IPS-NIHi11 (cell line): Measurements from ENCODE around the gene KASH5.
A peak's percentile ranks its signal among the peaks of the same experiment; 100 is the strongest.

Experiments
- DNase-seq: peaks from one replicate; pipeline ENCODE4 v3.0.0; 2012; ENCODE audit warnings: mixed read lengths, low spot score

Gene KASH5

DNA sequence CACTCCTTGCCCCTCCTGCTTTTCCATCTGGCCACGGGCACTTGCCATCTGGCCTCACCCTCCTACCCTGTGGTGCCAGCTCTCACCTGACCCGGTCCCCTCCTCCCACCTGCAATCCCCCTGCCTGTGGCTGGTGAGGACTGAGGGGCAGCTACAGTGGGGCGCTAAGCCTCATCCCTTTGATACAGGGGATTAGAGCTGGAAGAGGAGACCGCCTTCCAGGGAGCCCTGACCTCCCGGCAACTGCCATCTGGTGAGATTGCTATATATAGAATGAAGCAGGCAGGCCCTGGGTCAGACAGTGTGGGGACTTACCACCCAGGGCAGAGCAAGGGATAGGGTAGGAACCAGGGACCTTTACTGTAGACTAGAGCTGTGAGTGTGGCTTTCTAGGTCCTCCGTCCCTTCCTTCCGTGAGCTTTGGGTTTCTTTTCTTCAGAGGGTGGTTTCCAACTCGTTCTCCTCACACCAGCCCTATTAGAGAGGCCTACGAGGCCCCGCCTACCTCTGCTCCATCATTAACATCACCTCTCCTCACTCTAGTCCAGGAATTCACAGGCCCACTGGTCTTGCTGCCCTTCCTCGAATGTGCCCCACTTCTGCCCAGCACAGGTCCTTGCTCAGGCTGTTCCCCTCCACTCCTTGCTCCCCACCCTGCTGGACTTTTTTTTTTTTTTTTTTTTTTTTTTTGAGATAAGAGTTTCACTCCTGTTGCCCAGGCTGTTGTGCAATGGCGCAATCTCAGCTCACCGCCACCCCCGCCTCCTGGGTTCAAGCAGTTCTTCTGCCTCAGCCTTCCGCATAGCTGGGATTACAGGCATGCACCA is 7.7 kb downstream of the KASH5 start:
- peak; percentile 14 for DNase-seq

- peak; percentile 4 for DNase-seq
These were observed 8.9 kb downstream of the KASH5 start for GRCh38 chr19:49396738-49397505.

- peak; percentile 7 for DNase-seq
These were observed 10.1 kb downstream of the KASH5 start for GRCh38 chr19:49398001-49398615.

DNA sequence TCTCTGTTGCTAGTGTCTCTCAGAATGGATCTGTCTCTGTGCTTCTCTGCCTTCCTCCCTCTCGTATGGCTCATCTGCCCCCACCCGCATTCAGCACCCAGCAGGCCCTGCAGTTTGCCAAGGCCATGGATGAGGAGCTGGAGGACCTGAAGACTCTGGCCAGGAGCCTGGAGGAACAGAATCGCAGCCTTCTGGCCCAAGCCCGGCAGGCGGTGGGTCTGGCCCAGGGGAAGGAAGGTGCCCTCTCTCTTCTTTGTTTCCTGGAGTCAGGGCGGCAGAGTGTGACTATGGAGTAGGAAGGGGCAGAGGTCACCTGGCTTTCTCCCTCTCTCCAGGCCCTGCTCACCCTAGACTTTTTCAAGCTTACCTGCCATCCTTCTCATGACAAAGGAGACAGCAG is 10.9 kb downstream of the KASH5 start:
- peak; percentile 5 for DNase-seq

DNA sequence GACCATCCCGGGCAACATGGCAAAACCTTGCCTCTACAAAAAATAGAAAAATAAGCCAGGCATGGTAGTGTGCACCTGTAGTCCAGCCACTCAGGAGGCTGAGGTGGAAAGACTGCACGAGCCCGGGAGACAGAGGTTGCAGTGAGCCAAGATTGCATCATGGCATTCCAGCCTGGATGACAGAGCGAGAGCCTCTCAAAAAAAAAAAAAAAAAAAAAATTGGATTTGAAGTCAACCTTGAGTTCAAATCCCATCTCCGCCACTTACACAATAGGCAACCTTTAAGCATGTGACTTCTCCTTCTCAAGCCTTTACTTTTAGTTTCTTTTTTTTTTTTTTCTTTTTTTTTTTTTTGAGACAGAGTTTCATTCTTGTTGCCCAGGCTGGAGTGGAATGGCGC is 12.0 kb downstream of the KASH5 start:
- DNase-seq = no peak

GRCh38 chr19:49403404-49404187 is 15.5 kb downstream of the KASH5 start:
- peak; percentile 78 for DNase-seq

DNA sequence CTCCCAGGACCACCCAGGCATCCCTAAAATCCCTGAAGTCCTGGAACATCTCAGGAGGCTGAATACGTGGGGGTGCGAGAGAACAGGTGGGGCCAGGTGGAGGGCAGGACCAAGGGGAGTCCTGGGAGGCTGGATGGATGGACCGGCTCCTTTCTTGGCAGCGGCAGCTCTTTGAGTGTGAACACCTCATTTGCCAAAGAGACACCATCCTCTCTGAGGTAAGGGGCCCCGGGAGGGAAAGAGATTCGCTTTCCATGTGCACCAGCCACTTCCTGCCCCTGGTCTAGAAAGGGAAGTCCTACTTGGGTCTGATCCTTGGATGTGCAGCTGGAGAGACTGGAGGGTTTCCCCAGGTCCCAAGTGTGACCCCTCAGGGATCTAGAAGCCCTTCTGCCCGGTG is 19.0 kb downstream of the KASH5 start:
- peak; percentile 3 for DNase-seq

DNA sequence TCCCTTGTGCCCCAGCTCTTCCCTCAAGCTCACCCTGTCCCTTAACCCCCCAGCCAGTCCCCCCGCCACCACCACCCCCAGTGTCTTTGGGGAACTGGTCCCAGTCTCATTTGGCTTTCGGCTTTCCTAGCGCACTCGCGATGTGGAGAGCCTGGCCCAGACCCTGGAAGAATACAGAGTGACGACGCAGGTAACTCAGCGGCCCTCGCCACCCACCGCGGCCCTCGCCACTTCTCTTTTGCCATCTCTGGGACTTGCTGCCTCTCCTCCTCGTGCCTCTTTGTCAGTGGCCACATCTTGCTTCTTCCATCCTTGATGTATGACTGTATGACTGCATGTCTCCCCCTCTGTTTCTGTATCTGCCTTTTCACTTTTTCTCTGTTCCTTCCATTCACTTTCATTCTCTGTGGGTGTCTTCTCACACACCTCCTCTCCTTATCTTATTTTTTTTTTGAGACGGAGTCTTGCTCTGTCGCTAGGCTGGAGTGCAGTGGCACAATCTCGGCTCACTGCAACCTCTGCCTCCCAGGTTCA is 19.5 kb downstream of the KASH5 start:
- no peak for DNase-seq

GRCh38 chr19:49408816-49409440 is 20.9 kb downstream of the KASH5 start:
- DNase-seq = peak; percentile 8

DNA sequence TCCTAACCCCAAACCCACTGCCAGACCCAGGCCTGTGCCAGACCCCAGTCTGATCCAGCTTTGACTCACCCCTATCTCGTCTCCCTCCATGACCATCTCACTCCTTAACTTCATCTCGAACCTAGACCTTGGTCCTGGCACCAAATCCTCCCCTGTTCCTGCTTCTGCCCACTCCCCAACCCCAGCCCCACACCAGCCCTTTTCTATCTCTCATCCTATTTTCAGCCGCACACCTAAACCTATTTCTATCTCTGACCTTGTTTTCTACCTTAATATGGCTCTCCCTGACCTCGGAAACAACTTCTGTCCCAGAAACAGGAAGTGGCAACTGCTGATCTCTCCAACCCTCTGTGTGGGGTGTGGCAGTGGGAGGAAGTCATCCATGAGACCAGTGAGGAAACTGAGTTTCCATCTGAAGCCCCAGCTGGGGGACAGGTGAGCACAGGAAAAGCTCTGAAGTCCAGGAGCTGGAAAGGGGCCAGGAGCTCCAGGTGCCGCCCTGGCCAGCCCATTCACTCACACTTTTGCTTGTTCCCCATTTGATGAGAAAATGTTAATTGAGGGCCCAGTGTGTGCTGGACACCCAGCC is 21.5 kb downstream of the KASH5 start:
- peak; percentile 4 for DNase-seq

DNA sequence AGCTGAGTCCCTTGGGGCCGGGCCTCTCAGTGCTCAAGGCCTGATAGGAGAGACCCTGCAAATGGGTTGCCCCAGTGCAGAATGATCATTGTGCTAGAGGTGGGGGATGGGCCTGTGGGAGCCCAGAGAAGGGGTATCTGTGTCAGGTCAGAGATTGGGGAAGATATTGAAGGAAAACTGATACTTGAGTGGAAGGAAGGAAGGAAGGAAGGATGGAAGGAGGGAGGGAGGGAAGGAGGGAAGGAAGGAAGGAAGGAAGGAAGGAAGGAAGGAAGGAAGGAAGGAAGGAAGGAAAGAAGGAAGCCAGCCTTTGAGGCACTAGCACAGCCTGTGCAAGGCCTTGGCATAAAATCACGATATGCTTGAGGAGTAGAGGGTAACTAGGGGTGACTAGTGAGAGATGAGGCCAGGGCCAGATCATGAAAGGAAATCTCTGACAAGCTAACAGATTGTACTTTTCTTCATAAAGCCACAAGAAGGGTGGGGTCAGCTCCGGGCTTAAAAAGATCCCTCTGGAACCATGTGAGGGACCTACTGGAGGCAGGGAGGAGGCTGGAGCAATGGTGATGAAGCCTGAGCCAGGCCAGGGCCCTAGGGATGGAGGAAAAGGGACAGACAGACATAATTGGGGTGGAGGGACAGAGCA is 23.8 kb downstream of the KASH5 start:
- DNase-seq = no peak

DNA sequence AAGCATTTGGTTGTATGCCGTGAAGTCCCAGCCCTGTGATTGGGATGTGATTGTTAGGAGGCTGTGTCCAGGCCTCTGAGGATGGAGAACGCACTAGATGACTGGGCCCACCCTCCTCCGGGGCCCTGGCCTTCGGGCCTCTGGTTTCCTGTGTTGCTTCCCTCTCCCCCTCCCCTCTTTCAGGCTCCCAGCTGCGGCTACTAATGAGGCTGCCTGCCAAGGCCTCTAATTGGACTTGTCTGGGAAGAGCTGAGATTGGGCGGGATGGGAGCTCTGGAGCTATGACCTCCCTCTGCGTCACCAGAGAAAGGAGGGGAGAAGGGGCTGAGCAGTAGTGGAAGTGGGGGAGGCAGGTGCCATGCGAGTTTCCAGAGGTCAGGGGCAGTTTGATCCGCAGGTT is 25.3 kb downstream of the KASH5 start:
- no peak for DNase-seq

GRCh38 chr19:49414256-49414655 is 26.2 kb downstream of the KASH5 start:
- no peak for DNase-seq

DNA sequence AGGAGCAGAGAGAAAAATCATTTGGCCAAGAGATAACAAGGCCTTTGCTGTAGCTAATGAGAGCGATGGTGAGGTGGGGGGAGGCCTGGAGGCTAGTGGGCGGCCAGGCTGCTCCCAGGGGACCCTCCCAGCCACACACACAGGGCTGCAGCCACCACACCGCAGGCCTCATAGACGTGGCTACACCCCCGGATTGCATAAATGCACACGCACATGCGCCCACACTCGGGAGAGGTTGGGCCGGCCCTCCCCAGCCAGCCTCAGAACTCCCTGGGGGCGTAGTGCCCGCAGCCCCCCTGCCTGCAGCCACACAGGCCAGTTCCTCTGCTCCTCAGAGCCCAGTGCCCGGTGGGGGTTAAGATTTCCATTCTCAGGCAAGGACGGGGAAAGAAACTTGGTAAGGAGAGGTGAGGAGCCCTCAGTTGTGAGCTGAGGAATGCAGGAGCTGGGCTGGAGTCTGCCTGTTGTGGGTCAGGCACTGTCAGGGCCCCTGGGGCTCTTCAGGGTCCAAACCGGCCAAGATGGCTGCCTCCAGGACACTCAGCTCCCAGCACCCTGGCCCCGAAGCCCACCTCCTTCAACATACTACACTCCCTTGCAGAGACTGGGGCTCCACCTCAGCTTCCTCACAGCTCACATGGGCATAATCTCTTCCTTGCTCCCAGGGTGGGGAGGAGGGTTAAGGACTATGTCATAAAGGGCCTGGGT is 27.2 kb downstream of the KASH5 start:
- DNase-seq = no peak

GRCh38 chr19:49415810-49416200 is 27.8 kb downstream of the KASH5 start:
- no peak for DNase-seq

- no peak for DNase-seq
These were observed 29.0 kb downstream of the KASH5 start for GRCh38 chr19:49417088-49417487.

DNA sequence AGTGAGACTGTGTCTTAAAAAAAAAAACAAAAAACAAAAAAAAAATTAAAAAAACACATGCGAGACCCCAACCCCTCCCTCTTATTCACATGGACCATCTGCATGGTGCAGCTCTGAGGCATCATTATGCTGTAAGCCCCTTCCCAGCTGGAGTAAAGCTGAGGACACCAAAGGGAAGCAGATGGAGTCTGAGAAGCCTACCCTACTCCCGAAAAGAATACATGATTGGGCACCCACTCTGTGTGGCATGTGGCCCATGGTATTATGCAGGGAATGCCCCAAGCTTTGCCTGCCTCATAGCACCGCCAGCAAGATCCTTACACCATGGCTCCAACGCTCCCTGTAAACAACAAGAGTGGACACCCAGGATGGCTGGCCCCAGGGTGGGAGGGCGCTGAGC is 30.5 kb downstream of the KASH5 start:
- DNase-seq = no peak

DNA sequence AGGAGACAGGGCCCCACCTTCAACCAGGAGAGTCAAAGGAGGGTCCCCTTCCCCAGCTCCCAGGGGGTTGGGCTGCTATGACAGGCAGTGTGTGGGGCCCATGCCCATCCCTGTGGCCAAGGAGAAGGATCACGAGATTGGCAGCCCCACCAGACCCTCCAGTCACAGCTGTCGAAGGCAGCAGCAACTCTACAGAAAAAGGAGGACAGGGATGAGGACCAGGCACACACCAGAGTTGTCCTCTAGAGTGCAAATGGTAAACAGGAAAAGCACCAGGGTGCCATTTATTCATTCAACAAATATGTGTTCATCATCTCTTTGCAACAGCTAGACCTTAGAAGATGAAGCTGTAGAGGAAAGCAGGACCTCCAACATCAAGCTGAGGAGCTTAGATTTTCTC is 31.1 kb downstream of the KASH5 start:
- DNase-seq = no peak

GRCh38 chr19:49420227-49420626 is 32.2 kb downstream of the KASH5 start:
- no peak for DNase-seq
